Measurements from ENCODE around the gene NCOR1. TPM values are rescaled to one million over a fixed set of nuclear protein-coding genes. Genes with fewer than 3 reads are reported as not detected.

Gene NCOR1
- total and polyA plus RNA-seq, 10 of the 15 experiments (the other 5 are each of a cell fraction or from before 2014, with no cell fraction given), result 34.5 to 135 (median 82.9) TPM

DNA sequence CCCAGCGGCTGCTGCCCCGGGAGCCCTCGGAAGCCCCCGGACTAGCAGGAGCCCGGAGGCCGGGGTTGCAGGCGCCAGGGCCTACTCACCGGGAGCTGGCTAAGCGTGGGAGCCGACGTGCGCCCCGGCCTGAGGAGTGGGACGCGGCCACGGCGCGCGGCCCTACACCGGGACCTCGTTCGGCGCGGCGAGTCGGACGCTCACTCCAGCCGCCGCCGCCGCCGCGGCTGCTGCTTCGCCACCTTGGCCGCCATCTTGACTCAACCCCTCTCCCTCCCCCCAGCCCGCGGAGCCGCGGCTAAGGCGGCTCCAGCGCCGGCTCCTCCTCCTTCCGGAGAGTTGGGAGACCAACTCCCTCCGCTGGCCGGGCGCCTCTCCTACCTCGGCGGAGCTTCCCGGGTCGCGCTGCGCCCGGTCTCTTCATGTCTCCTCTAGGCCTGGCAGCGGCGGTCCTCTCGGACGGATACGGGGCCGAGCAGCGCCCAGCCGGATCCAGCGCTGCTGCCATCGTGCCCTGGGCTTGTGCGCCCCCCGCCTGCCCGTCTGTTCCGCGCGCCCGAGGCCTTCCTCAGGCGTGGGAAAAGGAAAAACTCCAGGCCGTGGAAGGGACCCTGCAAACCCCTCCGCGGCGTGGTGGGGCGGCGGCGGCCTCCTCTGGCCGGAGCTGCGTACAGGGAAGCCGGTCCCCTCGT is at the start of gene NCOR1 (continued):
- TF ChIP-seq, protein P1, sequence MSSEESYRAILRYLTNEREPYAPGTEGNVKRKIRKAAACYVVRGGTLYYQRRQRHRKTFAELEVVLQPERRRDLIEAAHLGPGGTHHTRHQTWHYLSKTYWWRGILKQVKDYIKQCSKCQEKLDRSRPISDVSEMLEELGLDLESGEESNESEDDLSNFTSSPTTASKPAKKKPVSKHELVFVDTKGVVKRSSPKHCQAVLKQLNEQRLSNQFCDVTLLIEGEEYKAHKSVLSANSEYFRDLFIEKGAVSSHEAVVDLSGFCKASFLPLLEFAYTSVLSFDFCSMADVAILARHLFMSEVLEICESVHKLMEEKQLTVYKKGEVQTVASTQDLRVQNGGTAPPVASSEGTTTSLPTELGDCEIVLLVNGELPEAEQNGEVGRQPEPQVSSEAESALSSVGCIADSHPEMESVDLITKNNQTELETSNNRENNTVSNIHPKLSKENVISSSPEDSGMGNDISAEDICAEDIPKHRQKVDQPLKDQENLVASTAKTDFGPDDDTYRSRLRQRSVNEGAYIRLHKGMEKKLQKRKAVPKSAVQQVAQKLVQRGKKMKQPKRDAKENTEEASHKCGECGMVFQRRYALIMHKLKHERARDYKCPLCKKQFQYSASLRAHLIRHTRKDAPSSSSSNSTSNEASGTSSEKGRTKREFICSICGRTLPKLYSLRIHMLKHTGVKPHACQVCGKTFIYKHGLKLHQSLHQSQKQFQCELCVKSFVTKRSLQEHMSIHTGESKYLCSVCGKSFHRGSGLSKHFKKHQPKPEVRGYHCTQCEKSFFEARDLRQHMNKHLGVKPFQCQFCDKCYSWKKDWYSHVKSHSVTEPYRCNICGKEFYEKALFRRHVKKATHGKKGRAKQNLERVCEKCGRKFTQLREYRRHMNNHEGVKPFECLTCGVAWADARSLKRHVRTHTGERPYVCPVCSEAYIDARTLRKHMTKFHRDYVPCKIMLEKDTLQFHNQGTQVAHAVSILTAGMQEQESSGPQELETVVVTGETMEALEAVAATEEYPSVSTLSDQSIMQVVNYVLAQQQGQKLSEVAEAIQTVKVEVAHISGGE (CRISPR knock-in tag; IDR thresholded peaks at IDR 0.05), result peak; percentile 35; the same call in 1 of the 2 replicates
- TF ChIP-seq PAX5 (IDR thresholded peaks at IDR 0.05; ENCODE audit: borderline replicate concordance, low read depth, low read length), result no peak
- no peak for TF ChIP-seq STAT3 (IDR thresholded peaks at IDR 0.05; ENCODE audit: low read depth, low read length)
- TF ChIP-seq SP1 (IDR thresholded peaks at IDR 0.05; ENCODE audit: low read depth, low read length), result no peak
- no peak for TF ChIP-seq HDAC6 (IDR thresholded peaks at IDR 0.05; ENCODE audit: unreplicated experiment)
- TF ChIP-seq, protein P2, sequence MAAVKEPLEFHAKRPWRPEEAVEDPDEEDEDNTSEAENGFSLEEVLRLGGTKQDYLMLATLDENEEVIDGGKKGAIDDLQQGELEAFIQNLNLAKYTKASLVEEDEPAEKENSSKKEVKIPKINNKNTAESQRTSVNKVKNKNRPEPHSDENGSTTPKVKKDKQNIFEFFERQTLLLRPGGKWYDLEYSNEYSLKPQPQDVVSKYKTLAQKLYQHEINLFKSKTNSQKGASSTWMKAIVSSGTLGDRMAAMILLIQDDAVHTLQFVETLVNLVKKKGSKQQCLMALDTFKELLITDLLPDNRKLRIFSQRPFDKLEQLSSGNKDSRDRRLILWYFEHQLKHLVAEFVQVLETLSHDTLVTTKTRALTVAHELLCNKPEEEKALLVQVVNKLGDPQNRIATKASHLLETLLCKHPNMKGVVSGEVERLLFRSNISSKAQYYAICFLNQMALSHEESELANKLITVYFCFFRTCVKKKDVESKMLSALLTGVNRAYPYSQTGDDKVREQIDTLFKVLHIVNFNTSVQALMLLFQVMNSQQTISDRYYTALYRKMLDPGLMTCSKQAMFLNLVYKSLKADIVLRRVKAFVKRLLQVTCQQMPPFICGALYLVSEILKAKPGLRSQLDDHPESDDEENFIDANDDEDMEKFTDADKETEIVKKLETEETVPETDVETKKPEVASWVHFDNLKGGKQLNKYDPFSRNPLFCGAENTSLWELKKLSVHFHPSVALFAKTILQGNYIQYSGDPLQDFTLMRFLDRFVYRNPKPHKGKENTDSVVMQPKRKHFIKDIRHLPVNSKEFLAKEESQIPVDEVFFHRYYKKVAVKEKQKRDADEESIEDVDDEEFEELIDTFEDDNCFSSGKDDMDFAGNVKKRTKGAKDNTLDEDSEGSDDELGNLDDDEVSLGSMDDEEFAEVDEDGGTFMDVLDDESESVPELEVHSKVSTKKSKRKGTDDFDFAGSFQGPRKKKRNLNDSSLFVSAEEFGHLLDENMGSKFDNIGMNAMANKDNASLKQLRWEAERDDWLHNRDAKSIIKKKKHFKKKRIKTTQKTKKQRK (IDR thresholded peaks at IDR 0.05; ENCODE audit: low read depth, low read length), result no peak
- TF ChIP-seq NFXL1 (IDR thresholded peaks at IDR 0.05; ENCODE audit: borderline replicate concordance), result no peak
- TF ChIP-seq RAD51 (IDR thresholded peaks at IDR 0.05), result no peak
- TF ChIP-seq IRF4 (IDR thresholded peaks at IDR 0.05; ENCODE audit: low read depth, low read length), result no peak
- TF ChIP-seq, protein P3, sequence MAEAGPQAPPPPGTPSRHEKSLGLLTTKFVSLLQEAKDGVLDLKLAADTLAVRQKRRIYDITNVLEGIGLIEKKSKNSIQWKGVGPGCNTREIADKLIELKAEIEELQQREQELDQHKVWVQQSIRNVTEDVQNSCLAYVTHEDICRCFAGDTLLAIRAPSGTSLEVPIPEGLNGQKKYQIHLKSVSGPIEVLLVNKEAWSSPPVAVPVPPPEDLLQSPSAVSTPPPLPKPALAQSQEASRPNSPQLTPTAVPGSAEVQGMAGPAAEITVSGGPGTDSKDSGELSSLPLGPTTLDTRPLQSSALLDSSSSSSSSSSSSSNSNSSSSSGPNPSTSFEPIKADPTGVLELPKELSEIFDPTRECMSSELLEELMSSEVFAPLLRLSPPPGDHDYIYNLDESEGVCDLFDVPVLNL (IDR thresholded peaks at IDR 0.05; ENCODE audit: low read depth, low read length), result no peak
- TF ChIP-seq, protein P4, sequence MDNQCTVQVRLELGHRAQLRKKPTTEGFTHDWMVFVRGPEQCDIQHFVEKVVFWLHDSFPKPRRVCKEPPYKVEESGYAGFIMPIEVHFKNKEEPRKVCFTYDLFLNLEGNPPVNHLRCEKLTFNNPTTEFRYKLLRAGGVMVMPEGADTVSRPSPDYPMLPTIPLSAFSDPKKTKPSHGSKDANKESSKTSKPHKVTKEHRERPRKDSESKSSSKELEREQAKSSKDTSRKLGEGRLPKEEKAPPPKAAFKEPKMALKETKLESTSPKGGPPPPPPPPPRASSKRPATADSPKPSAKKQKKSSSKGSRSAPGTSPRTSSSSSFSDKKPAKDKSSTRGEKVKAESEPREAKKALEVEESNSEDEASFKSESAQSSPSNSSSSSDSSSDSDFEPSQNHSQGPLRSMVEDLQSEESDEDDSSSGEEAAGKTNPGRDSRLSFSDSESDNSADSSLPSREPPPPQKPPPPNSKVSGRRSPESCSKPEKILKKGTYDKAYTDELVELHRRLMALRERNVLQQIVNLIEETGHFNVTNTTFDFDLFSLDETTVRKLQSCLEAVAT (IDR thresholded peaks at IDR 0.05), result no peak
- no peak; the same call in 1 of the 2 replicates for TF ChIP-seq CREB1 (IDR thresholded peaks at IDR 0.05; ENCODE audit: low read depth)
- TF ChIP-seq, protein P5, sequence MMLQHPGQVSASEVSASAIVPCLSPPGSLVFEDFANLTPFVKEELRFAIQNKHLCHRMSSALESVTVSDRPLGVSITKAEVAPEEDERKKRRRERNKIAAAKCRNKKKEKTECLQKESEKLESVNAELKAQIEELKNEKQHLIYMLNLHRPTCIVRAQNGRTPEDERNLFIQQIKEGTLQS (IDR thresholded peaks at IDR 0.05; ENCODE audit: borderline replicate concordance, extremely low read depth, low read depth, low read length), result no peak
- no peak for TF ChIP-seq EZH2 (IDR thresholded peaks at IDR 0.05; ENCODE audit: borderline replicate concordance, control insufficient read depth, low read depth, low read length)
- peak; percentile 45 for TF ChIP-seq MYC (IDR thresholded peaks at IDR 0.05; ENCODE audit: insufficient read depth, insufficient read length, insufficient replicate concordance, low read length, severe bottlenecking)
- TF ChIP-seq FOS (IDR thresholded peaks at IDR 0.05; ENCODE audit: borderline replicate concordance, extremely low read depth, insufficient read length), result no peak
- TF ChIP-seq, protein P6, sequence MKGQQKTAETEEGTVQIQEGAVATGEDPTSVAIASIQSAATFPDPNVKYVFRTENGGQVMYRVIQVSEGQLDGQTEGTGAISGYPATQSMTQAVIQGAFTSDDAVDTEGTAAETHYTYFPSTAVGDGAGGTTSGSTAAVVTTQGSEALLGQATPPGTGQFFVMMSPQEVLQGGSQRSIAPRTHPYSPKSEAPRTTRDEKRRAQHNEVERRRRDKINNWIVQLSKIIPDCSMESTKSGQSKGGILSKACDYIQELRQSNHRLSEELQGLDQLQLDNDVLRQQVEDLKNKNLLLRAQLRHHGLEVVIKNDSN (IDR thresholded peaks at IDR 0.05; ENCODE audit: borderline replicate concordance, extremely low read length, insufficient read depth, low read depth, low read length), result no peak
- no peak for TF ChIP-seq NFYA (IDR thresholded peaks at IDR 0.05; ENCODE audit: borderline replicate concordance, low read depth, low read length)

Data from GM12878 (cell line).